ENCODE measurements around the gene APOL3.

DNA sequence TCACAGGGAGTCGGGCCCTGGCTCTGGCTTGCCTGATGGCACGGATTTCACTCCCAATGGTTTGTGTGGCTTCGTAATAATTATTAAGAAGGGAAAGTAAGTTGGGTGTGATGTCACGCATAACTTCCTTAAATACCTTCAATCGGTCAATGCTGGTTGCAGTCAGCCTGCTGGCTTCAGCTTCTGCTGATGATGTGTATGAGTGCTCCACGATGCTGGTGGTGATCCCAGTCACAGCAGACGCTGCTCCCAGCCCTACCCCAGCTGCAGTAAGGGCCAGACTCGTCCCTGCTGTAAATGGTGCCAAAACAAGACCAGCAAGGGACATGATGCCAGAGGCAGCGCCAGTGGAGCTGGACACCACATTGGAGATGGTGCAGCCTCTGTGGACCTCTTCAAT is 19.1 kb downstream of the APOL3 start:
- TF ChIP-seq, protein P1, sequence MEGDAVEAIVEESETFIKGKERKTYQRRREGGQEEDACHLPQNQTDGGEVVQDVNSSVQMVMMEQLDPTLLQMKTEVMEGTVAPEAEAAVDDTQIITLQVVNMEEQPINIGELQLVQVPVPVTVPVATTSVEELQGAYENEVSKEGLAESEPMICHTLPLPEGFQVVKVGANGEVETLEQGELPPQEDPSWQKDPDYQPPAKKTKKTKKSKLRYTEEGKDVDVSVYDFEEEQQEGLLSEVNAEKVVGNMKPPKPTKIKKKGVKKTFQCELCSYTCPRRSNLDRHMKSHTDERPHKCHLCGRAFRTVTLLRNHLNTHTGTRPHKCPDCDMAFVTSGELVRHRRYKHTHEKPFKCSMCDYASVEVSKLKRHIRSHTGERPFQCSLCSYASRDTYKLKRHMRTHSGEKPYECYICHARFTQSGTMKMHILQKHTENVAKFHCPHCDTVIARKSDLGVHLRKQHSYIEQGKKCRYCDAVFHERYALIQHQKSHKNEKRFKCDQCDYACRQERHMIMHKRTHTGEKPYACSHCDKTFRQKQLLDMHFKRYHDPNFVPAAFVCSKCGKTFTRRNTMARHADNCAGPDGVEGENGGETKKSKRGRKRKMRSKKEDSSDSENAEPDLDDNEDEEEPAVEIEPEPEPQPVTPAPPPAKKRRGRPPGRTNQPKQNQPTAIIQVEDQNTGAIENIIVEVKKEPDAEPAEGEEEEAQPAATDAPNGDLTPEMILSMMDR (CRISPR knock-in tag; IDR thresholded peaks at IDR 0.05), result no peak
- TF ChIP-seq PRPF4 (IDR thresholded peaks at IDR 0.05; ENCODE audit: low read depth, low read length, poor library complexity, severe bottlenecking) (no peak), POLR2A (IDR thresholded peaks at IDR 0.05; ENCODE audit: insufficient read depth in 1 of 2, low read depth in 2 of 2, low read length in 2 of 2) (no peak), ZNF549 (CRISPR knock-in tag; IDR thresholded peaks at IDR 0.05) (no peak), IRF2 (CRISPR knock-in tag; IDR thresholded peaks at IDR 0.05) (no peak), MZF1 (CRISPR knock-in tag; IDR thresholded peaks at IDR 0.05; ENCODE audit: borderline replicate concordance) (no peak), ZFY (CRISPR knock-in tag; IDR thresholded peaks at IDR 0.05) (no peak), ZNF253 (CRISPR knock-in tag; IDR thresholded peaks at IDR 0.05; ENCODE audit: borderline replicate concordance) (no peak), RFXANK (CRISPR knock-in tag; IDR thresholded peaks at IDR 0.05) (no peak)
- TF ChIP-seq, protein P2, sequence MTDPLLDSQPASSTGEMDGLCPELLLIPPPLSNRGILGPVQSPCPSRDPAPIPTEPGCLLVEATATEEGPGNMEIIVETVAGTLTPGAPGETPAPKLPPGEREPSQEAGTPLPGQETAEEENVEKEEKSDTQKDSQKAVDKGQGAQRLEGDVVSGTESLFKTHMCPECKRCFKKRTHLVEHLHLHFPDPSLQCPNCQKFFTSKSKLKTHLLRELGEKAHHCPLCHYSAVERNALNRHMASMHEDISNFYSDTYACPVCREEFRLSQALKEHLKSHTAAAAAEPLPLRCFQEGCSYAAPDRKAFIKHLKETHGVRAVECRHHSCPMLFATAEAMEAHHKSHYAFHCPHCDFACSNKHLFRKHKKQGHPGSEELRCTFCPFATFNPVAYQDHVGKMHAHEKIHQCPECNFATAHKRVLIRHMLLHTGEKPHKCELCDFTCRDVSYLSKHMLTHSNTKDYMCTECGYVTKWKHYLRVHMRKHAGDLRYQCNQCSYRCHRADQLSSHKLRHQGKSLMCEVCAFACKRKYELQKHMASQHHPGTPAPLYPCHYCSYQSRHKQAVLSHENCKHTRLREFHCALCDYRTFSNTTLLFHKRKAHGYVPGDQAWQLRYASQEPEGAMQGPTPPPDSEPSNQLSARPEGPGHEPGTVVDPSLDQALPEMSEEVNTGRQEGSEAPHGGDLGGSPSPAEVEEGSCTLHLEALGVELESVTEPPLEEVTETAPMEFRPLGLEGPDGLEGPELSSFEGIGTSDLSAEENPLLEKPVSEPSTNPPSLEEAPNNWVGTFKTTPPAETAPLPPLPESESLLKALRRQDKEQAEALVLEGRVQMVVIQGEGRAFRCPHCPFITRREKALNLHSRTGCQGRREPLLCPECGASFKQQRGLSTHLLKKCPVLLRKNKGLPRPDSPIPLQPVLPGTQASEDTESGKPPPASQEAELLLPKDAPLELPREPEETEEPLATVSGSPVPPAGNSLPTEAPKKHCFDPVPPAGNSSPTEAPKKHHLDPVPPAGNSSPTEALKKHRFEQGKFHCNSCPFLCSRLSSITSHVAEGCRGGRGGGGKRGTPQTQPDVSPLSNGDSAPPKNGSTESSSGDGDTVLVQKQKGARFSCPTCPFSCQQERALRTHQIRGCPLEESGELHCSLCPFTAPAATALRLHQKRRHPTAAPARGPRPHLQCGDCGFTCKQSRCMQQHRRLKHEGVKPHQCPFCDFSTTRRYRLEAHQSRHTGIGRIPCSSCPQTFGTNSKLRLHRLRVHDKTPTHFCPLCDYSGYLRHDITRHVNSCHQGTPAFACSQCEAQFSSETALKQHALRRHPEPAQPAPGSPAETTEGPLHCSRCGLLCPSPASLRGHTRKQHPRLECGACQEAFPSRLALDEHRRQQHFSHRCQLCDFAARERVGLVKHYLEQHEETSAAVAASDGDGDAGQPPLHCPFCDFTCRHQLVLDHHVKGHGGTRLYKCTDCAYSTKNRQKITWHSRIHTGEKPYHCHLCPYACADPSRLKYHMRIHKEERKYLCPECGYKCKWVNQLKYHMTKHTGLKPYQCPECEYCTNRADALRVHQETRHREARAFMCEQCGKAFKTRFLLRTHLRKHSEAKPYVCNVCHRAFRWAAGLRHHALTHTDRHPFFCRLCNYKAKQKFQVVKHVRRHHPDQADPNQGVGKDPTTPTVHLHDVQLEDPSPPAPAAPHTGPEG (CRISPR knock-in tag; IDR thresholded peaks at IDR 0.05), result no peak

Measured in HepG2 (cell line).